Sigmoid colon (tissue), 4 donors: ENCODE measurements around the gene NOL9.

Experiments used
- CTCF ChIP-seq, 4 experiments: fragments of 450-650 bp in 3 of 4; fragments of 200-600 bp in 1 of 4; IDR thresholded peaks; one replicate each; pipeline ENCODE4 v1.5.1; 2016 to 2019; ENCODE audit warnings: antibody characterized with exemption in 4 of 4, mild to moderate bottlenecking in 3 of 4, moderate library complexity in 2 of 4
- EP300 ChIP-seq, 4 donors: sonication (generic); formaldehyde crosslinking; IDR thresholded peaks; one replicate each; pipeline ENCODE4 v1.6.1; 2017; ENCODE audit warnings: antibody characterized with exemption in 4 of 4
- POLR2A ChIP-seq, 2 donors: fragments of 450-650 bp; IDR thresholded peaks; one replicate each; pipeline ENCODE4 v1.6.1; 2016; ENCODE audit warnings: antibody characterized with exemption in 2 of 2, mild to moderate bottlenecking in 2 of 2, moderate library complexity in 2 of 2

GRCh38 chr1:6593810-6594209 is 39.5 kb upstream of the NOL9 start:
- TF ChIP-seq CTCF (IDR thresholded peaks at IDR 0.05) (no peak), POLR2A (IDR thresholded peaks at IDR 0.05) (no peak), EP300 (IDR thresholded peaks at IDR 0.05) (no peak)
